ENCODE measurements around the gene WNK2. TPM values are rescaled to one million over a fixed set of nuclear protein-coding genes. Genes with fewer than 3 reads are reported as not detected.
A peak's percentile ranks its signal among the peaks of the same experiment; 100 is the strongest.

Gene WNK2
- total RNA-seq, 2 experiments from 2014 or later: 1.7 to 2.8 TPM

- intact Hi-C loops (cut with micrococcal nuclease): no loop called here
- CTCF ChIA-PET: no interaction called here
- TF ChIP-seq CTCF (IDR thresholded peaks at IDR 0.05): no peak
- no peaks in the 10 kb centered on the region for H3K27me3 Mint-ChIP-seq
- ATAC-seq: peak; percentile 34
- H3K4me1 Mint-ChIP-seq (ENCODE audit: low read depth): no peaks in the 10 kb centered on the region
- H3K9me3 Mint-ChIP-seq: peaks cover 10% of the 10 kb centered on the region
- POLR2A ChIA-PET: no interaction called here
- H3K36me3 Mint-ChIP-seq (ENCODE audit: low read depth): no peaks in the 10 kb centered on the region
- DNase-seq: no peak
- H3K27ac Mint-ChIP-seq: no peak overlapping the region
- no peak overlapping the region for H3K4me3 Mint-ChIP-seq
These were observed 27.2 kb downstream of the WNK2 start for GRCh38 chr9:93210974-93211653.

- Mint-ChIP-seq H3K4me1 (ENCODE audit: low read depth) (no peaks in the 10 kb centered on the region), H3K36me3 (ENCODE audit: low read depth) (no peaks in the 10 kb centered on the region), H3K27ac (no peak overlapping the region), H3K4me3 (no peak overlapping the region), H3K27me3 (no peaks in the 10 kb centered on the region), H3K9me3 (peaks cover 10% of the 10 kb centered on the region)
- intact Hi-C loops (cut with micrococcal nuclease): no loop called here
- no peak for TF ChIP-seq CTCF (IDR thresholded peaks at IDR 0.05)
- CTCF ChIA-PET: no interaction called here
- POLR2A ChIA-PET: no interaction called here
- DNase-seq (no peak), ATAC-seq (peak; percentile 17)
These were observed 27.7 kb downstream of the WNK2 start for GRCh38 chr9:93211654-93212001.

- H3K4me1 Mint-ChIP-seq (ENCODE audit: low read depth): no peaks in the 10 kb centered on the region
- H3K27me3 Mint-ChIP-seq: no peaks in the 10 kb centered on the region
- ChIA-PET POLR2A (no interaction called here), CTCF (no interaction called here)
- no peak for ATAC-seq
- peaks cover 10% of the 10 kb centered on the region for H3K9me3 Mint-ChIP-seq
- H3K4me3 Mint-ChIP-seq: no peak overlapping the region
- no peak for TF ChIP-seq CTCF (IDR thresholded peaks at IDR 0.05)
- DNase-seq: no peak
- intact Hi-C loops (cut with micrococcal nuclease): no loop called here
- H3K27ac Mint-ChIP-seq: no peak overlapping the region
- no peaks in the 10 kb centered on the region for H3K36me3 Mint-ChIP-seq (ENCODE audit: low read depth)
These were observed 28.5 kb downstream of the WNK2 start for GRCh38 chr9:93212409-93212808.

- Mint-ChIP-seq H3K27me3 (no peaks in the 10 kb centered on the region), H3K4me3 (no peak overlapping the region), H3K36me3 (ENCODE audit: low read depth) (no peaks in the 10 kb centered on the region), H3K9me3 (peaks cover 5% of the 10 kb centered on the region), H3K27ac (no peak overlapping the region), H3K4me1 (ENCODE audit: low read depth) (no peaks in the 10 kb centered on the region)
- POLR2A ChIA-PET: no interaction called here
- ATAC-seq (no peak), DNase-seq (no peak)
- CTCF ChIA-PET: no interaction called here
- intact Hi-C loops (cut with micrococcal nuclease): no loop called here
- no peak for TF ChIP-seq CTCF (IDR thresholded peaks at IDR 0.05)
These were observed 32.1 kb downstream of the WNK2 start for GRCh38 chr9:93216073-93216365.

GRCh38 chr9:93217706-93218105 is 33.8 kb downstream of the WNK2 start:
- no peak overlapping the region for H3K4me3 Mint-ChIP-seq

More at GRCh38 chr9:93217706-93218105, 33.8 kb downstream of the WNK2 start:
- no peaks in the 10 kb centered on the region for H3K36me3 Mint-ChIP-seq (ENCODE audit: low read depth)
- H3K9me3 Mint-ChIP-seq: peaks cover 5% of the 10 kb centered on the region
- no peaks in the 10 kb centered on the region for H3K27me3 Mint-ChIP-seq
- ATAC-seq (no peak), DNase-seq (no peak)
- intact Hi-C loops (cut with micrococcal nuclease): no loop called here
- H3K27ac Mint-ChIP-seq: no peak overlapping the region
- H3K4me1 Mint-ChIP-seq (ENCODE audit: low read depth): no peaks in the 10 kb centered on the region
- ChIA-PET POLR2A (no interaction called here), CTCF (no interaction called here)
- no peak for TF ChIP-seq CTCF (IDR thresholded peaks at IDR 0.05)
